CD4-positive, alpha-beta T cell treated with Interleukin-1 beta for 1 hour (primary cell): Measurements from ENCODE around the gene PRAC1.

Experiments used
- DNase-seq, 2 donors: peaks; one replicate each; pipeline ENCODE4 v3.0.0-alpha.2; 2020 to 2022

The PRAC1 gene

DNA sequence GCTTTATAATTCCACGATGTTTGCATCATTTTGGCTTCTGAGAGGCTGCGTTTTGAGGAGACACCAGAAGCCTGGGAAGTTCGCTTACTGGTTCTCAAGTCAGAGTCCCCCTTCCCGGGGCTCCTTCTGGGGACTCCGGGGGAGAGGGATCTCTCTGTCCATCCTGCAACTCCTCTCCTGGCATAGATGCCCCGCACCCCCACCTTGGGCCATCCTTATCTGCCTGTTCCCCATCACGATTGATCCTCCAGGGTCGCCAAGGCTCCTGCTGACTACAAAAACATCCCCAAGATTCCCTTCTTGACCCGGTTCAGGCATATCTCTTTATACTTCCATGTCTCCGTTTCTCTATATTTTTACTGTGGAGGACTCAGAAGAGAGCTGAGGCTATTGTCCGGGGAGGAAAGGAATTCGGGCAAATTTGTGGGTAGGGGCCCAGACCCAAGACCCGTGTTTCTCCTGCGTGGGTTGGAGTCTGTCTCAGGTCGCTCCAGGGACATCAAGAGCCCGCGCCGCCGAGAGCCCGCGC lies 24.7 kb upstream of the PRAC1 start:
- no peak for DNase-seq

GRCh38 chr17:48745381-48746275 lies 23.3 kb upstream of the PRAC1 start:
- DNase-seq, result no peak

GRCh38 chr17:48740537-48740936 lies 18.2 kb upstream of the PRAC1 start:
- DNase-seq, result no peak

DNA sequence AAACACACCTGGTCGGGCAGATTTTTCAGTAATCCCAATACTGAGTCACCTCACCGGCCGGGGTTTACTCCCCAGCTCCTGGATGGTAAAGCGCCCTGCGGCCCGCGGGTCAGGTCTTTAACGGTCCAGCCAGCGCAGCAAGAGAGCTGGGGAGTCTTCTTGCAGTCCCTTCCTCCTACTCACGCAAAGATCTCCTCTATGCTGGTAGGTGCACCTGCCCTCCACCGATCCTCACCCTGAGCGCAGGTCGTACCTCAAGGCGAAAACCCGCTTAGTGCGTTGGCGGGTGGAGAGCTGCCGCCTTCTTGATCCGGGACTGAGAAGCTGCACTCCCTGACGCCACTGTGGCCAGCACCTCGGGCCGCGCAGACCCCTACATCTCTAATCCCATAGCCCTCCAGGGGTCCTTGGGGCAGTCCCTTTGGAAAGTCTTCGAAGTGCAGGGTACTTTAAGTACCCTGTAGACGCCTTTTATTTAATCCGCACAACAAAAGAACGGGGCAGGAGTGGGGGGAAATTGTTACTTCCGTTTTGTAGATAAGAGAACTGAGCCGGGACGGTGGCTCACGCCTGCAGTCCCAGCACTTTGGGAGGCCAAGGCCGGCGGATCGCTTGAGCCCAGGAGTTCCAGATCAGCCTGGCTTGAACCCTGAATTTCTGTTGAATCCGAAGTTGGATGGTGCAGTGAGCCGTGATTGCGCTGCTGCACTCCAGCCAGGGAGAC lies 16.6 kb upstream of the PRAC1 start:
- no peak for DNase-seq

- DNase-seq, result no peak
Observed at GRCh38 chr17:48738424-48738802, 16.1 kb upstream of the PRAC1 start.

GRCh38 chr17:48737330-48738043 lies 15.2 kb upstream of the PRAC1 start:
- DNase-seq, result no peak

DNA sequence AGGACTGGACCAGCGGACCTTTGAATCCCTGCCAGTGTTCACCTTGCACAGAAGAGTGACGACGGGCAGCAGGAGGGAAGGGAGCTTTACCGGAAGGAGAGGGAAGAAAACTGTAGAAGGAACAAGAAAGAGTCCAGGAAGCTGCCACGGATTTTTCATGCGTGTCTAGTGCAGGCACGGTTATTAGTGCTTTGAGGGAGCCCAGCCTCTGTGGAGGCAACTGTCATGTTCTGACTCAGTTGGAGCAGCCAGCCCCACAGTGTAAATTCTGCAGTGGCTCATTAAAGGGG lies 12.7 kb upstream of the PRAC1 start:
- DNase-seq, result no peak

GRCh38 chr17:48734333-48735061 lies 12.2 kb upstream of the PRAC1 start:
- DNase-seq, result no peak

DNA sequence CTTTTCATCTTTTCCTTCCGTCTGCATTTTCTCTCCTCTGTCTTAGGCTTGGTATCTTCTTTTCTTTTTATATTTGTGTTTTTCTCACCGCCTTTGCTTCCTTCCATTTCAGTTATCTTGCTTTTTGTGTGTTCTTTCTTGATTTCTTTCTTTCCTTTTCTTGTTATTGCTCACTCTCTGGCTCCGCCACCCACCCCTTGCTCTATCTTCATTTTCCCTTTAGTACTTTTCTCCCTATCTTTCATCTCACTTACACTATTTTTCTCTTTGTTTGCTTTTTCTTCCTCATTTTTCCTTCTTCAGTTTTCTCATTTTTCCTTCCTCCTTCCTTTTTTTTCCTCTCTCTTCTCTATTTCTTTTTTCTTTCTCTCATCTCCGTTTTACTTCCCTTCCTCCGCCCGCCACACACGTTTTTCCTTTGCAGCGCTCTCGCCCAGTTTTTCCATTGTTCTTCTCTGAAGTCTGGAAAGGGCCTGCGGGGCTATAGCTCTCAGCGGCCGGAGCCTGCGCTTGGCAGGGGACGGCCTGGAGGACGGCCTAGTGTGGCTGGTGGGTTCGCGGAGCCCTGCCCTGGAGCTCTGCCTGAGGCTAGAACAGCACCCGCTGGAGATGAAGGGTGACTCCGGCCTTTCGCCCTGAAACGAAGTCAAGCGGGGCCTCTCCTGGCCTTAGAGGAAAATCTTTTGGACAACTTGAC lies 11.5 kb upstream of the PRAC1 start:
- DNase-seq, result no peak

DNA sequence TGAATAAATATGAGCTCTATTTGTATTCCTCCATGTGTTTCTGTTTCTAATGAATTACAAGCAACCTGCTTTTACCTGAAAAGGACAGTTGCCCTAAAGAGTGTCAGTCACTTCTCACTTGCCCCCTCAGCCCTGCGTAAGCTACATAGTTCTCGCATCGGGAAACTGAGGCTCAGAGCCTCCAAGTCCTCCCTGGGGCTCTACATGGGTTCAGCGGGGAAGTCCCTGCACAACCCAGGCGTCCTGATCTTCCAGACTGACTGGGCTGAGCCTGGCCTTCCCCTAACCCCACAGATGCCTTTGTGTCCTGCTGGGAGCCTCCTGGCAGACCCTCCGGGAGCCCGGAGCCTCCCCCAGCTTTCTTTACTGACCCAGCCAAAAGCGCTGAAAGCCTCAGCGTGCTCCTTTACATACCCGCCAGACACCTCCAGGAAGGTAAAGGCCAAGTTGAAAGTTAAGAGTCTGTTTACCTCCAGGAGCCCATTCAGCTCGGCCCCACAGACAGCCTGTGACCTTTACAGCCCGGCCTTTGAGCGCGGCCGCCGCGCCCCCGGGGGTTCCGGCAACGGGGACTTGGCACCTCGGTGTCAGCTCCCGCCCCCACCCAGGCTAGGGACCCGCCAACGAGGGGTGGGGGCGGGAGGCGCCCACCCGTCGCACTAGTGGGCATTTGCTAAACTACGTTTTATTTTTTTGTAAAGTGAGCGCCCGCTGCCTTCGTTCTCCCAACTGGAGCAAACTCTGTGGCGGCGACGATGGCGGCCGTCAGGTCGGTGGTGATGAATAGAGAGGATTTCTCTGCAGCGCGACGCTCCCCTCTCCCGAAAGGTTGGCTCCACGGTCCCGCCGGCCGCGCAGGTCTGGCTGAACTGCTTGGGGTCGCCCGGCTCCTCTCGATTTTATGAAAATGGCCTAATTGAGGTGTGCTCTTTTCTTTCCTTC lies 10.6 kb upstream of the PRAC1 start:
- DNase-seq, result no peak

- DNase-seq, result no peak
Observed at GRCh38 chr17:48731355-48731754, 9.0 kb upstream of the PRAC1 start.

DNA sequence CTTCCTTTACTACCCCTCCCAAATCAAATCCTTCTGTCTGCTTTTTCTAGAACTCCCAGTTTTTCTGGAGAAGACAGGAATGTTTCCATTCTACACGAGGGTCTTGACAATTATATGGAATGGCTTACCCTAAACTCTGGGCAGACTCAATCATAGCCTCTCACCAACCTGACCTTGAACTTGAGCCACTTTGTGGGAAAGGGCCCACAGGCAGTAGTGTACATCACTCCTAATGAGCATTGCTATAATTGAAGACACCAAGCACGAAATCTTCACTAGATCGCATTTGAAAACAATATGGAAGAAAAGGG lies 7.9 kb upstream of the PRAC1 start:
- DNase-seq, result no peak

DNA sequence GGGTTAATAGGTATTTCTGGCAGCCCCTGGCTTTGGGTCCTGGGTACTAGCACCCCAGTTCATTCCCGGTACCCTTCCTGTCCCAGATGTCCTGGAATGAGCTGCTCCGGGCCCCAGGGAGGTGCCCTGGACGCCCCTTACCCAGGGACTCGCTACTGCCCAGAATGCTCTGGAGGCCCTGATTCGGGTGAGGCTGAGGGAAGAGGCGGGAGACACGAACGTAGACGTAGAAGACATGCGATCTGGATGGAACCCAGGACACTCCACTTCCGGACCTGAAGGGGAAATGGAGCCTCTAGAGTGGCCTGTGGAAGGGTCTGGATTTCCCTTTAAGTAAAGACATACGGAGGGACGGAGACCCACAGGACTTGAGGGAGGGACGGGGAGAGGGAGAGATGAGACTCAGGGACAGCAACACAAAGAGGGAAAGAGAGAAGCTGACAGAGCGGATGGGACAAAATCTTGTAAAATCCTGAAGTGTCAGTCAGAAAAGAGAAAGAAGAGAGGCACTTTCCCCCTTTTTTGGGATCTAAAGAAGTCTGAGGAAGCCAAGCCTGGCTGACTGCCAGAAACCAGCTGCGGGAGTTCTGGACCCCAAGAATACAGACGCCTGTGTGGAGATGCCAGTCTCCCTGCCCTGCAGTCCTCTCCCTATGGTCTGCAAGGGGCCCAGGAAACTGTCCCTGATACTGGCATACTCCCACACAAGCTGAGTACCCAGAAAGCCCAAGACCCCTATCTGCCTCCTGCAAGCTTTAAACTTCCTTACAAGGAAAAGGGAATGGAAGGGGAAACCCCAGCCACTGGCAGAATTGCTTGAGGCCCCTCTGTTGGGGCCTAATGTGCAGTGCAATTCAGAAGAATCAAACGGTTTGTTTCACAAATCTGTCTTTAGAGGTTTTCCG lies 7.3 kb upstream of the PRAC1 start:
- DNase-seq, result no peak

GRCh38 chr17:48728232-48729231 lies 6.2 kb upstream of the PRAC1 start, which contains the start of gene HOXB13:
Gene HOXB13, minus strand, starts transcription at chr17:48728750. Its CDS starts 157 bp downstream, at chr17:48728593.
- peak; percentile 38 to 44 for DNase-seq

DNA sequence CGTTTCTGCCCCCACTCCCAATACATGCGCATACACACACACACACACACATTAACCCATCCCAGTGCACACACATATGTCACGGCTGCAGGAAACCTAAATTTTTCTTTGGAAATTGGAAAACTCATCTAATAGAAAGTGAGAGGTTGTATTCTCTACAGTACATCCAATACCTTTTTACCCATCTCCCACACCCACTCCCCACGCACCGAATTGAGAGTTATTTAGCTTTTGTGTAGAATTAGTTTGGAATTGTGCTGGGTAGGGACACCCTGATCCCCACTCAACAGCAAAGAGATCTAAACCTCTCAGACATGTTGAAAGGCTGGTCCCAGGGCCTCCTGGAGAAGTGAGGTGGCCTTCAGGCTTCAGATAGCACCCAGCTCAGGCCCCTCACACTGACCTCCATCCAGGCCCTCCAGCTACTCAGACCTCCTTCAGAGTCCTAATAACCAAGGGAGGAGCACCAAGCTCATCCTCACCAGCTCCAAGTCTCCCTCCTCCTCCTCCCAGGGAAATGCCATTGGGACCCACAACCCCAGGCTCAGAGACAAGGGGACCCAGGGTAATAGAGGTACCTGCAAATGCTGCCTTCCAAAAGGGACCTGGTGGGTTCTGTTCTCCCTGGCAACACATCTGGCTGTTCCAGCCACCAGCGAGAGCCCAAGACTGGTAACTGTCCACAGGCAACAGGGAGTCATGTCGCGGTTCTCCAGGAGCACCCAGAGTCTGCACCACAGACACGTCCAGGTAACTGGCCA lies 5.3 kb upstream of the PRAC1 start:
- DNase-seq, result no peak

DNA sequence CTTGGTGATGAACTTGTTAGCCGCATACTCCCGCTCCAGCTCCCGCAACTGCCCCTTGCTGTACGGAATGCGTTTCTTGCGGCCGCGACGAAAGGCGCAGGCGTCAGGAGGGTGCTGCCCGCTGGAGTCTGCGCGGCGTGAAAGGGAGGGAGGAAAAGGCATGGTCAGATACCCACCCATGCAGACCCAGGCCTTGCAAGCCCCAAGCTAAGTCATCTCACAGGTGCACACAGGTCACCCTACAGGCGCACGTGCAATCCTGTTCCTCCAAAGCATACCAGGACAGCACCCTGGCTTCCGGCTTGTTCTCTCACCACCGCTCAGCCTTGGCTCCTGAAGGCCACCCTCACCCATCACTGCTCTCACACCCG lies 4.6 kb upstream of the PRAC1 start:
- DNase-seq, result no peak

- no peak for DNase-seq
Observed at GRCh38 chr17:48726114-48726915, 4.0 kb upstream of the PRAC1 start.
